Hematopoietic multipotent progenitor cell (in vitro differentiated cells): ENCODE results near the gene MGME1. TPM values are rescaled to one million over a fixed set of nuclear protein-coding genes. Genes with fewer than 3 reads are reported as not detected.

Experiments used
- DNase-seq, 3 donors: peaks; one replicate each; pipeline ENCODE4 v3.0.0-alpha.2; 2011 to 2015; ENCODE audit warnings: low read depth in 2 of 3, low spot score in 2 of 3
- total RNA-seq: library from RNA; depleted of rRNA; stranded (reverse); fragments of >200 nt; gene quantifications from one replicate; pipeline ENCODE4 v1.2.3, GENCODE V29; 2012

Gene MGME1
- total RNA-seq, 1 donor, result 11.8 TPM

DNA sequence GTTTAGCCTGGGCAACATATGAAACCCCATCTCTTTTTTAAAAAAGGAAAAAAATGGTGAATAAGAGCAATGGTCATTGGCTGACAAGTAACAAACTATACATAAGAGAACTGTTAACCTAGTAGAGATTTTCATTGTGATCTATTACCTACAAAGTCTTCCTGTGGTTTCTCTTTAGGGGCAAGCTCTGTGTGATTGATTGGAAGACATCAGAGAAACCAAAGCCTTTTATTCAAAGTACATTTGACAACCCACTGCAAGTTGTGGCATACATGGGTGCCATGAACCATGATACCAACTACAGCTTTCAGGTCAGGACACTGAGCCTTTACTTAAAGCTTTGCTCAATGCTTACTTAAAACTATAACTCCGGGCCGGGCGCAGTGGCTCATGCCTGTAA is 19.2 kb downstream of the MGME1 start:
- DNase-seq, result no peak

DNA sequence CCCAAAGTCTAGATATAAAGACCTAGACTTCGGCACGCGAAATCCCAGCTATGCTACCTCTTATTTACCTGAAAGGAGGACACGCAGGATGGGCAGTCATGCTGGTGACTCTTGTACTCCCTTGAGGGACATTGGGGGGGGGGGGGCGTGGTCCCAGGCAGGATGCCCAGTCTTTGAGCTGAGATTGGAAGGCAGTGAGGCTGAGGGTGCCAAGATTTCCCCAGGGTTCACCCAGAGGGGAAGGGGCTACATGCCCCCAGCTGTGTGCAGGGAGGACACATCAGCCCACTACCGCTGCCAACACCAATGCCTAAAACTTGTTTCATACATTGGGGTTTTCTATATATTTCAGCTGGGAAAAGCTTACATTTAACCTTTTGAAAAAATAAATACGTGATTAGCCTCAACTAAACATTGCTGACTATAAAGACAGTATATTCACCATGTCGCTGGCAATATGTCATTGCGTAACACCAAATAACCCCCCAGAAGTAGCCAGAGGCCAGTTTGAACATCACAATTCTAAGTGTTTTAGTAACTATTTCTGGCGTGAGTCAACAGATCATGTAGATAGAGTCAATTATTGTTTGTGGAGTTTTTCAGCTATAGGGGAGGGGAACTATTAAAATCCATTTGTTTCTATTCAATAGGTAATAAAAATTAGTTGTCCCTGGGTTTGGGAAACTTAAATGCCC is 21.6 kb downstream of the MGME1 start:
- DNase-seq, result no peak

DNA sequence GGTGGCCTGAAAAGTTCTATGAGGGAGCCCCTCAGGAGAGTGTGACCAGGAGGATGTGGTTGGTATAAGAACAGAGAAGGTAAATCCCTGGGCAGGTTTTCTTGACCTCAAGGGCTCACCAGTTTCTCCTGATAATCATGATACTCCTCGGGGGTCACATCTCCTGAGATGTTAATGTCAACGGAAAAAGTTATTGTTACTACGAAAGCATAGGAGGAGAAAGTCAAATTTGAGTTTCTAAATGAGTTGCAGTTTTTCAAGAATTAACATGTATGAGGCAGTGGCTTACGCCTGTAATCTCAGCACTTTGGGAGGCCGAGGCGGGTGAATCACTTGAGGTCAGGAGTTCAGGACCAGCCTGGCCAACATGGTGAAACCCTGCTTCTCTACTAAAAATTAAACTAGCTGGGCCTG is 23.4 kb downstream of the MGME1 start:
- DNase-seq, result no peak

DNA sequence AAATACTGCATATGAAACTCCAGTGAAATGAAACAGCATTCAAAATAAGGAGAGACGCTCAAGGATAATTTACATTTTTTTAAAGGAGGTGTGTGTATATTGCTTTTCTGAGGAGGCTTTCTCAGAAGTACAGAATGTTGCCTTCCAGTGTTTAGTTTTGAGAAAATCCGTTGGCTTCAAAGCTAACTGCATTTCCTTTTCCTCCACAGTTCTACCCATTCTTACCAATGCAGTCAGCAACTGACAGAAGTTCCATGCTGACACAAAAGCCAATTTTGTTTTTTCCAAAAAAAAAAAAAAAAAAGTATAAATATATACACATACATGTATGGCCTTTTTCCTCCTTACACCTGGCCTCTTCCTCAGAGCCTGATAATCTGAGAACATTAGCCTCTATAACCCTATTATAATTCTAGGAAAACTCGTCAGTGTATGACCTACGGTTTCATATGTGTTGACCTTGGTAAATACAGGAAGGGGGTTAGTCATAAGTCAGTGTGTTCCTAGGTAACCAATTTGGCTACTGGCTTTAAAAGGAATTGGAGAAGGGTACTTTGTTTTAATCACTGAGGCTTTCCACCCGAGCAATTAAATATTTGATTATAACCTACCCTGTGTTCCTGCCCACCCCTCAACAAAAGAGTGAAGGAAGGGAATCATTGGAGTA is 24.2 kb downstream of the MGME1 start:
- no peak for DNase-seq

DNA sequence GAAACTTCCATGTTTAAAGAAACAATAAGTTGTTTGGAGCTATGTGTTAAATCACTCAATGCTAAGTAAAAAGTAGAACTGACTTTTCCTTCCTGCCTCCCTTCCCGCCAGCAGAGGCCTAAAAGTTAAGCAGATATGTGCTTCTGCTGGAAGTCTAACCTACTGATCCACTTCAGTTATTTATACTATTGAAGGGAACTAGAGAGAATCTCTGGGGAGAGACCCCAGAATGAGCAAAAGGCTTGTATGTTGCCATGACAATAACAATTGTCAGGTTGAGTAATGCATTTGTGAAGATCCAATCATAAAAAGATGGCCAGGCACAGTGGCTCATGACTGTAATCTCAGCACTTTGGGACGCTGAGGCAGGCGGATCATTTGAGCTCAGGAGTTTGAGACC is 24.7 kb downstream of the MGME1 start:
- no peak for DNase-seq

DNA sequence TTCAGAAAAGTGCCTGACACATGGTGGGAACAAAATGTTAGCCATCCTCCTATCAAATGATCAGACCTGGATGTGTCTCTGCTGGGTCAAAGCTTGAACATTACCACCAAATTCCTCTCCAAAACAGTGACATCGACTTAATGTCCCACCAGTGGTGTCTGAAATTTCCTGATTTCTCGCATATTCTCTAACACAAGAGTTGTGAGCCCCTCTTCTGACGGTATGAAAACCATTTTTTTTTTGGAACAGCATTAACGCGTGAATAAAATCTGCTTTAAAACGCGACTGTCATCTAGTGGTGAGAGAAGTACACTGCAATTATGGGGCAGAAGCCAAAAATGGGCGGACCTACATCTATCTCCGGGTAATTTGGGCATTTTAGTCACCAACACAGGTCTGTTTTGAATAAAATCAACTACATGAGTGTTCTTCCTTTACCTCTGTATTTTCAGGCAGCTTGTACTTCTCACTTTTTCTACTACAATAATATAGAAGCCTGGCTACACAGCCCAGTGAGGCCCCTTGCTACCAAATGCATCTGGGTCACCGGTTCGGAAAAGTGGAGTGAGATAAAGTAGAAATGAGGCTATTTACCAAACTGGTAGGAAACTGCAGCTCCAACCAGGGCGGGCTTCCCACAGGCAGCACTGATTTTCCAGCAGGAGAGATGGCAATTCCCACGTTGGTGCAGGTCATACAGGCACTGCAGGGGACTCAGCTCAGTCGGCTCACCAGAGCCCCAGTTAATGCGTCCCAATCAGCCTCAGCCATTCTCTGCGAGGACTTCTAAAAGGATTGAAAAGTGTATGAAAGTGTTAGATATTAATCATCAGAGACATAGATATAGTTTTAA is 27.4 kb downstream of the MGME1 start:
- DNase-seq, result peak; percentile 36 to 85 (median 67)

DNA sequence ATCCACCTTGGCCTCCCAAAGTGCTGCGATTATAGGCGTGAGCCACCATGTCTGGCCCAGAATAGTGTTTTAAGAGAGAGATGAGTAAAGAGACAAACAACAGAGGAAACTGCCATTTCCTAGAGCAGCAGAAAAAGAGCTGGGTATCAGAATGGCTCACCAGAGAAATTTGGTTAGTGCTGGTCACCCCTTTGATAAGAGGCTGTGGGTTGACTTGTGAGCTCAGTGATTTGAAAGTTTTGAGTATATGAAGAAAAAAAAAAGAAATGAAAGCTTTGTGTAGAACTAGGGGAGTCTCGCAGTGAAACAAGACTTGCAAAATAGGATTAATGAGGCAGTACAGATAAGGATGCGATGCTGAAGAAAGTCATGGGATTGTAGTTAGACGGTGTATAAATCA is 29.6 kb downstream of the MGME1 start:
- DNase-seq, result no peak

DNA sequence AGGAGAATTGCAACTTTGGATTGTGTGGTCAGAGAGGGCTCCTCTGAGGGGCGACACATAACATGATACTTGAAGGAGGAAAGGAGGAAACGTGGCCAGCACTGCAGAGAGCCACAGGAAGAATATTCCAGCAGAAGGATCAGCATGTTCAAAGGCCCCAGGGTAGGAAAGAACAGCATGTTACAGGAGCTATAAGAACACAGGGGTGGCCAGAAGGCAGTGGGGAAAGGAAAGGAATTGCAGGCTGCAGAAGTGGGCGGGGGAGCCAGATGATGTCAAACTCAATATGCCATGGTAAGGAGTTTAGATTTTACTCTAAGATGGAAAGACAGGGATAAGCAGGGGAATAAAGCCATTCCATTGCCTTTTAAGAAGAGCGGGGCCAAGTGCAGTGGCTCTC is 30.7 kb downstream of the MGME1 start:
- DNase-seq, result no peak

DNA sequence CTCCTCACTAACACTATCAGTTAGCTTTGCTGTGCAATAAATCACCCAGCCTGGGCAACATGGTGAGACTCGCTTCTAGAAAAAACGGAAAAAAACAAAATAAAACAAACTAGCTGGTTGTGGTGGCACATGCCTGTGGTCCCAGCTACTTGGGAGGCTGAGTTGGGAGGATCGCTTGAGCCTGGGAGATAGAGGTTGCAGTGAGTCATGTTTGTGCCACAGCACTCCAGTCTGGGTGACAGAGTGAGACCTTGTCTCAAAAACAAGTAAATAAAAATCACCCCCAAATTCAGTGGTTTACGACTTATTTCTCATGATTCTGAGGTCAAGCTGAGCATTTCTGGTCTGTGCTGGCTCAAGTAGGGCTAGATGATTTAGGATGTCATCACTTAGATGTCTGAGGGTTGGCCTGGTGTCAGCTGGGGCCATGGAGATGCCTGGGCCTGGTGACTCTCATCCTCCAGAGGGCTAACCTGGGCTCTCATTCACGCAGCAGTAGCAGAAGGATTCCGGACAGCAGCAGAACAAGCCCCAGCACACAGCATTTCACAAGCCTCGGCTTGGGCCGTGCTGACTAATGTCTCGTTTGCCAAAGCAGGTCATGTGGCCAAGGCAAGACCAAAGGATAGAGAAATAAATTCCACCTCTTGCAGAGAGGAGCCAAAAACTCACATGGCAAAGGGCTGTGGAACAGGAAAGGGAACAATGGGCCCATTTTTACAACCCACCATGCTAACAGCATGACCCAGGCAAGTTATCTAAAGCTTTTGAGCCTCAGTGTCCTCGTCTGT is 32.5 kb downstream of the MGME1 start:
- no peak for DNase-seq

DNA sequence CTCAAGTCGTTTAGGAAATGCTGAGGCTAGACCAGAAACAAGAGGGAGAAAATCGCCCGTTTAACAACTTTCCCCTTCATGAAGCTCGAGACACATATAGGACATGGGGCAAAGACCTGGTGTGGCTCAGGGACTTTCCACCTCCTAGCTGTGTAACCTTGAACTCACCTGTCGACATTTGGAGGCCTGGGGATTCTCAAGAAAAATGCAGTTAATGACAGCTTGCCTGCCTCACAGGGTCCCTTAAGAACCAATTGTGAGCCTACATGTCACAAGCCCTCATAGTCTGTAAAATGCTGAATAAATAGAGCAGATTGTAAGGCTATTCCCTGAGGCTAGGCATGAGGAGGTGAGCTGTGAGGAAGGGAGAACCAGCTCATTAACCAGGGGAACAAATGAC is 35.1 kb downstream of the MGME1 start:
- no peak for DNase-seq

DNA sequence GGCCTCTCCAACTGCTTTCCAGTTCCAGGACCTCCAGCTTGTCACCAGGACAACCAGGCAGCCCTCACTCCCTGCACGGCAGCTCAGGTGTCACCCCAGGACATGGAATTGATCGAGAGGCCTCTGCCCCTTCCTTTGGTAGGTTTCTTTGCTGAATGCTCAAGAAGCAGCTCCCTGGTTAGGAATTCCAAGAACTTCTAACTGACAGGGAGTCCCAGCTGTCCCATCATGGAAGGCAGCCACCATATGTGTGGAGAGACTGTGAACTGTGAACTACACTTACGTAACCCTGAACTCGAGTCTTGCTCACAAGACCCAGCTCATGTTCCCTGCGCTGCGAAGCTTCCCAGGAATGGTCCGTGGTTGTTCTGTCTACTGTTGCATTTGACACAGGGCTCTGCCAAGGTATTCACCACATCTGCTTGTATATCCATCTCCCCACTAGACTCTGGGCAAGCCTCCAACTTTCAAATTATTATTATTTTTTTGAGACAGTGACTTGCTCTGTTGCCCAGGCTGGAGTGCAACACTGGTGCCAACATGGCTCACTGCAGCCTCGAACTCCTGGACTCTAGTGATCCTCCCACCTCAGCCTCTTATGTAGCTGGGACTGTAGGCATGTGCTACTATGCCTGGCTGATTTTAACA is 35.7 kb downstream of the MGME1 start:
- no peak for DNase-seq

DNA sequence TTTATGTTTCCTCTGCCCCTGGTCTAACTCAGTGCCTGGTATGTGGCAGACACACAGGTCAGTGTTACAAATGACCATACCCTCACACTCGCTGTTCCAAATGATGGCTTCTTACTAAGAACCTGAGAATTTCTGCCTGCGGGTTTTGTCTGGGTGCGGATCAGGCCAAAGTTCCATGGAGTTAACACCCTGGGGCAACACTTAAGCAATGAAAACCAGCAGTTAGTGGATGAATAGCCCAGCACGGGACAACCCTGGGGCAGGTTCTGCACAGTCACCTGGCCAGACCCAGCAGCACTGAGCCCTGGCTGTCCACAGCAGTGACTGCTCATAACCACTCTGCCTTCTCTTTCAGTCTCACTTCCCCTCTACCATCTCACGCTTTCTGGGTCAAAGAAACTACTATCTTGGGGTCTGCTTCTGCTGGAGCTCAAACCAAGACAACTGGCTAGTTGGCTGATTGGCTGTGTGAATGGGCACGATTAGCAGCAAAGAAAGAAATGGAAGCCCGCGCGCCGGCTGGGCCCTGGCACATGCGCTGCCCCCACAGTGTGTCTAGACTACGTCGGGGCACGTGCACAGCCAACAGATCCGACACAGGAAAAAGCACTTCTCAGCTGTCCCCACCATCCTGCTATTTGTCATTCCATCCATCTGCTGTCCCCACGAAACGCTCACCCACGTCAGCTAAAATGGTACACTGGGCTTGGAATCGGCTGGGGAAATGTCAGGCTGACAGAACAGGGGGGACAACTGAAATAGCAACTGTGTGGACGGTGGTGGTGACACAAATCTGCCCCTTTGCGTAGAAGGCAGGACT is 36.6 kb downstream of the MGME1 start:
- no peak for DNase-seq

DNA sequence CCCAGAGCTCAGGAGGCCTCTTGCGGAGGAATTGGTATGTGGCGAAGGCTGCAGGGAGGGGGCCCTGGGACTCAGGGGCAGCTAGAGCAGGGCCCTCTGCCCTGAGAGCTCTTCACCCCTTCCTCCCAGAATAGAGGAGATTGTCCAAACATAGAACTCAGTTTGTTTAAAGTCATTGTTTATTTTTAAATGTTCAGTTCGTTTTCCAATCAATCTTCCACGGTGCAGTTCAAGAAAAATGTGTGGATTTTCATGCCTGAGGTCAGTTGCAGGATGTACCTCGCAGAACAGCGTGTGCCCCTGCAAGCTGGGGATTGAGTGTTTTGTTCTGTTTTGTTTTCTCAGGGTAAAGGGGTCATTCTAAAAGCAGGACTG is 37.2 kb downstream of the MGME1 start:
- no peak for DNase-seq

DNA sequence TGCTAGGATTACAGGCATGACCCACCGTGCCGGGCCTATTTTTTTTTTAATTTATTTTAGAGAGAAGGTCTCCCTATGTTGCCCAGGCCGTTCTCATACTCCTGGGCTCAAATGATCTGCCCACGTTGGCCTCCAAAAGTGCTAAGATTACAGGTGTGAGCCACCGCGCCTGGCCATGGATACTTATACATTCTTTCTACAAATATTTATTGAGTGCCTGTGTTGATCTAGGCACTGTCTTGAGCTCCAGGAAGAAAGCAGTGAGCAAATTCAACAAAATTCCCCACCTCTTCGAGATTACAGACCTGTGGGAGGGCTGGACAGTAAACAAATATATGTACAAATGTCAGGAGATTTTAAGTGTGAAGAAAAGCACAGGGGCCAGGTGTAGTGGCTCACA is 37.9 kb downstream of the MGME1 start:
- DNase-seq, result no peak

DNA sequence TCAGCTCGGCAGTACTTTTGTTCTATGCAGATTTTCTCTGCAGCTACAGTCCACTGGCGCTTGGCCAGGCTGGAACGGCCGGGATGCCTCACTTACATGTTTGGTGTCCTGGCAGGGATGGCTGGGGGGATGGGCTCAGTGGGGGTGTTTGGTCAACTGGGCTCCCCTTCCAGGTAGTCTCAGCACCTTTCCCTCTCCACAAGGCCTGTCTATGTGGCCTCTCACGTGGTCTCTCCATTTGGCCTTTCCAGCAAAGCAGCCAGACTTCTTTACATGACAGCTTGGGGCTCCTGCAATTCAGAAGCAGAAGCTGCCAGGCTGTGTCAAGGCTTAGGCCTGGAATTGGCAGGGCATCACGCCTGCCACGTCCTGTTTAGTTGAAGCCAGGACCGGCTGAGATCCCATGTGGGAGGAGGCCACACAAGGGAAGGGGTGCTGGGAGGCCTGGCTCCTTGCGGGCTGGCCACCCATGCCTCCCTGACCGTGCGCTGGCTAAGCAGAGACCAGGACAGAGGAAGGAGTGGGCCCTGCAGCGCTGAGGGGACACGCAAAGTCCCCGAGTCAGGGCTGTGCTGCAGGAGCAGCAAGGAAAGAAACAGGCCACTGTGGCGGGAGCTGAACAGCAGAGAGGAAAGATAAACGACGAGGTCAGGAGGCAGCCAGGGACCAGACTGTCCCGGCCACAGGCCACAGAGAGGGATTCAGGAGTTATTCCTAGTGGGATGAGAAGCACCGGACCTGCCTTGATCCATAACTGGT is 38.9 kb downstream of the MGME1 start:
- no peak for DNase-seq

DNA sequence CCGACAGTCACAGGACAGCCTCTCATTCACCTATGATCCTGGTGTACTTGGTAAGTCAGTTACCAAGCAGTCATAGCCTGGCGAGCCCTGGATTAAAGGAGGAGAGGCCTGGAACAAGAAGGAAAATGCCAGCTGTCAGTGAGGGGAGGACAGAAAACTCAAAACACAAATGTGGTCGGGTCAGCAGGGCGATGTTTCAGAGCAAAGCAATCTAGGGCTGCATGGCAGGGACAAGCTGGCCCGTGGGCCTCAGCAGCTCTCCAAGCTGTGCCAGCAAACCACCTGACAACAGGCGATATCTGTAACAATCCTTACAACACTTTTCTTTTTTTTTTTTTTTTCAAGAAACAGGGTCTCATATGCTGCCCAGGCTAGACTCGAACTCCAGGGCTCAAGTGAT is 40.3 kb downstream of the MGME1 start:
- DNase-seq, result no peak

DNA sequence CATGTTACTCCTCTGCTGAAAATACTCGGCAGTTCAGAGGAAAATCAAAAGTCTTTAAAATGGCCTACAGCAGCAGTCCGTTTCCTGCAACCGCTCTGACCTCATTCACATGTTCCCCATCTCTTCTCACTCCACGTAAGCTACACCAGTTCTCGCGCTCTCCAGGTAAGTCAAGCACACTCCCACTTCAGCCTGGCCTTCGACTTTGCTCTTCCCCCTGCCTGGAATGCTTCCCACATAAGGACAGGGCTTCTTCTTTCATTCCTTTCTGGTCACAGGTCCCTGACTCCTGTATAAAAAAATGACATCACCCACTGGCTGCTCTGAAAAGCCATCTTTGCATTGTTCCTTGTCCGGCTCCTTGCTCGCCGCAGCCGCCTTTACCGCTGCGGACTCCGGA is 42.7 kb downstream of the MGME1 start:
- no peak for DNase-seq

DNA sequence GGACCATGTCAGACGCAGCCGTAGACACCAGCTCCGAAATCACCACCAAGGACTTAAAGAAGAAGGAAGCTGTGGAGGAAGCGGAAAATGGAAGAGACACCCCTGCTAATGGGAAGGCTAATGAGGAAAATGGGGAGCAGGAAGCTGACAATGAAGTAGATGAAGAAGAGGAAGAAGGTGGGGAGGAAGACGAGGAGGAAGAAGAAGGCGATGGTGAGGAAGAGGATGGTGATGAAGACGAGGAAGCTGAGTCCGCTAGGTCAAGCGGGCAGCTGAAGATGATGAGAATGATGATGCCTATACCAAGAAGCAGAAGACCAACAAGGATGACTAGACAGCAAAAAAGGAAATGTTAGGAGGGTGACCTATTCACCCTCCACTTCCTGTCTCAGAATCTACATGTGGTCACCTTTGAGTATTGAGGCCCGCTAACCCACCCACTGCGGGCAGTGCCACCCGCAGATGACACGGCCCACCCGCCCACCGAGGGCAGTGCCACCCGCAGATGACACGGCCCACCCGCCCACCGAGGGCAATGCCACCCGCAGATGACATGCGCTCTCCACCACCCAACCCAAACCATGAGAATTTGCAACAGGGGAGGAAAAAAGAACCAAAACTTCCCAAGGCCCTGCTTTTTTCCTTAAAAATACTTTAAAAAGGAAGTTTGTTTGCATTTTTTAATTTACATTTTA is 43.3 kb downstream of the MGME1 start:
- DNase-seq, result no peak
